VCaP (cell line): ENCODE results near the gene SLC26A4.

Experiments used
- H3K27ac ChIP-seq: fragments of 450-650 bp; 2 replicates; pipeline ENCODE4 v1.5.1; 2017
- CTCF ChIP-seq: fragments of 450-650 bp; conservative IDR thresholded peaks from 2 replicates; pipeline ENCODE4 v1.5.1; 2017; ENCODE audit warnings: mild to moderate bottlenecking, moderate library complexity

The SLC26A4 gene

GRCh38 chr7:107676249-107676648 lies 15.6 kb downstream of the SLC26A4 start:
- H3K27ac ChIP-seq, result no peak overlapping the region
- TF ChIP-seq CTCF, result no peak

- TF ChIP-seq CTCF, result no peak
- H3K27ac ChIP-seq, result no peak overlapping the region
Measured at GRCh38 chr7:107678110-107678753, 17.6 kb downstream of the SLC26A4 start.

GRCh38 chr7:107680478-107680877 lies 19.9 kb downstream of the SLC26A4 start:
- no peak for TF ChIP-seq CTCF
- no peak overlapping the region for H3K27ac ChIP-seq

- TF ChIP-seq CTCF, result no peak
- no peak overlapping the region for H3K27ac ChIP-seq
Measured at GRCh38 chr7:107682886-107683285, 22.3 kb downstream of the SLC26A4 start.

GRCh38 chr7:107684287-107684686 lies 23.7 kb downstream of the SLC26A4 start:
- TF ChIP-seq CTCF, result no peak
- no peak overlapping the region for H3K27ac ChIP-seq

GRCh38 chr7:107684947-107685463 lies 24.4 kb downstream of the SLC26A4 start:
- TF ChIP-seq CTCF, result no peak
- no peak overlapping the region for H3K27ac ChIP-seq

GRCh38 chr7:107686816-107687387 lies 26.3 kb downstream of the SLC26A4 start:
- no peak overlapping the region for H3K27ac ChIP-seq
- TF ChIP-seq CTCF, result no peak
